KMS-11 (cell line): ENCODE data around the gene NBDY.

ENCODE experiments used
- H2AFZ ChIP-seq: fragments of 200-600 bp; sonication (generic); 2 replicates; pipeline ENCODE4 v1.6.1; 2016; ENCODE audit warnings: antibody characterized with exemption, mixed run types, low read depth
- H3K27ac ChIP-seq: fragments of 200-600 bp; sonication (generic); 2 replicates; pipeline ENCODE4 v1.6.1; 2016; ENCODE audit warnings: mild to moderate bottlenecking, mixed run types
- H3K27me3 ChIP-seq: fragments of 200-600 bp; sonication (generic); 2 replicates; pipeline ENCODE4 v1.6.1; 2017; ENCODE audit warnings: mild to moderate bottlenecking, low read depth, mixed run types, moderate library complexity; ENCODE audit not compliant: insufficient read depth
- H3K36me3 ChIP-seq: fragments of 200-600 bp; sonication (generic); 2 replicates; pipeline ENCODE4 v1.6.1; 2017; ENCODE audit warnings: mild to moderate bottlenecking, mixed run types; ENCODE audit not compliant: insufficient read depth
- H3K4me1 ChIP-seq: fragments of 200-600 bp; sonication (generic); 2 replicates; pipeline ENCODE4 v1.6.1; 2016; ENCODE audit warnings: mild to moderate bottlenecking, low read depth, mixed run types; ENCODE audit not compliant: poor library complexity, severe bottlenecking
- H3K4me2 ChIP-seq: fragments of 200-600 bp; sonication (generic); 2 replicates; pipeline ENCODE4 v1.7.0; 2016; ENCODE audit warnings: mild to moderate bottlenecking, mixed run types
- H3K4me3 ChIP-seq: fragments of 200-600 bp; sonication (generic); IDR thresholded peaks from 2 replicates; pipeline ENCODE4 v1.6.1; 2017; ENCODE audit warnings: low read depth, low read length, mixed read lengths; ENCODE audit not compliant: insufficient read depth
- H3K79me2 ChIP-seq: fragments of 200-600 bp; sonication (generic); 2 replicates; pipeline ENCODE4 v1.6.1; 2016; ENCODE audit warnings: low read depth, mixed run types; ENCODE audit not compliant: insufficient read depth
- H3K9ac ChIP-seq: fragments of 200-600 bp; sonication (generic); 2 replicates; pipeline ENCODE4 v1.6.1; 2016; ENCODE audit warnings: mild to moderate bottlenecking, mixed run types
- H4K20me1 ChIP-seq: fragments of 200-600 bp; sonication (generic); 2 replicates; pipeline ENCODE4 v1.6.1; 2016; ENCODE audit warnings: mild to moderate bottlenecking, mixed run types; ENCODE audit not compliant: insufficient read depth
- CTCF ChIP-seq: fragments of 200-600 bp; sonication (generic); conservative IDR thresholded peaks from 2 replicates; pipeline ENCODE4 v1.6.1; 2017; ENCODE audit warnings: low read depth, mild to moderate bottlenecking, antibody characterized with exemption, low read length, moderate library complexity, mixed read lengths

NBDY gene

GRCh38 chrX:56800307-56800706, 71.3 kb downstream of the NBDY start:
- Histone ChIP-seq H3K79me2 (no peaks in the 10 kb centered on the region), H3K27me3 (no peaks in the 10 kb centered on the region), H2AFZ (no peak overlapping the region), H3K36me3 (no peaks in the 10 kb centered on the region), H3K4me3 (no peak overlapping the region), H3K4me1 (peaks cover 18% of the 10 kb centered on the region), H3K27ac (no peak overlapping the region), H4K20me1 (no peaks in the 10 kb centered on the region), H3K9ac (no peak overlapping the region), H3K4me2 (no peak overlapping the region)
- TF ChIP-seq CTCF = no peak

- Histone ChIP-seq H3K4me3 (no peak overlapping the region), H3K27me3 (no peaks in the 10 kb centered on the region), H3K27ac (no peak overlapping the region), H3K4me2 (no peak overlapping the region), H4K20me1 (no peaks in the 10 kb centered on the region), H3K4me1 (peaks cover 18% of the 10 kb centered on the region), H3K36me3 (no peaks in the 10 kb centered on the region), H3K79me2 (no peaks in the 10 kb centered on the region), H2AFZ (no peak overlapping the region), H3K9ac (no peak overlapping the region)
- no peak for TF ChIP-seq CTCF
Measured at GRCh38 chrX:56800801-56801200, 71.8 kb downstream of the NBDY start.

GRCh38 chrX:56802428-56802827, 73.4 kb downstream of the NBDY start:
- TF ChIP-seq CTCF = no peak
- Histone ChIP-seq H4K20me1 (no peaks in the 10 kb centered on the region), H3K9ac (no peak overlapping the region), H3K4me2 (no peak overlapping the region), H3K4me1 (peaks cover 14% of the 10 kb centered on the region), H3K79me2 (no peaks in the 10 kb centered on the region), H3K4me3 (no peak overlapping the region), H2AFZ (no peak overlapping the region), H3K27me3 (no peaks in the 10 kb centered on the region), H3K27ac (no peak overlapping the region), H3K36me3 (no peaks in the 10 kb centered on the region)

GRCh38 chrX:56802921-56803849, 74.1 kb downstream of the NBDY start:
- no peak overlapping the region for H3K27ac ChIP-seq
- H3K9ac ChIP-seq = no peak overlapping the region
- H3K36me3 ChIP-seq = no peaks in the 10 kb centered on the region
- H3K4me3 ChIP-seq = no peak overlapping the region
- no peak overlapping the region for H3K4me2 ChIP-seq
- H2AFZ ChIP-seq = no peak overlapping the region
- TF ChIP-seq CTCF = 0 out of 2 replicates have a peak, but pooled peaks have one; percentile 35
- H4K20me1 ChIP-seq = no peaks in the 10 kb centered on the region
- no peaks in the 10 kb centered on the region for H3K79me2 ChIP-seq
- no peaks in the 10 kb centered on the region for H3K27me3 ChIP-seq
- H3K4me1 ChIP-seq = peaks cover 7% of the 10 kb centered on the region
